HepG2 (cell line): ENCODE measurements around the gene PPP1CC. TPM values are rescaled to one million over a fixed set of nuclear protein-coding genes. Genes with fewer than 3 reads are reported as not detected.

Experiments used
- ATAC-seq: fragments of 200-7000 bp; cut with Tn5 transposase; 3 replicates; pipeline ENCODE4 v1.9.1; 2020; ENCODE audit warnings: mild to moderate bottlenecking, moderate library complexity
- BruUV-seq: library from RNA; stranded (reverse); fragments of 400-500 nt; replicated peaks from 2 replicates; lab custom pipeline; 2021; lab: Mats Ljungman, UMichigan
- CTCF ChIA-PET: fragments of 300-600 bp; formaldehyde crosslinking; extraction: SDS; loops from one replicate; lab custom pipeline; 2021; ENCODE audit warnings: low total read pairs, inconsistent platforms, low intra/inter-chr PET ratio; lab: Yijun Ruan, JAX
- POLR2A ChIA-PET: fragments of 350-600 bp; sonication (Branson Sonifier 250); formaldehyde crosslinking; loops from one replicate; lab custom pipeline; 2020; ENCODE audit warnings: antibody characterized with exemption, inconsistent platforms; lab: Yijun Ruan, JAX
- DNase-seq: peaks from one replicate; pipeline ENCODE4 v3.0.0-alpha.2; 2015; ENCODE audit warnings: low spot score
- FAIRE-seq: peaks from 3 replicates; lab custom pipeline; 2011; peaks lifted over from hg19 to GRCh38; lab: Jason Lieb, UNC
- H2AFZ ChIP-seq: one replicate; pipeline ENCODE4 v1.6.1; 2011; ENCODE audit warnings: low read length, inconsistent platforms
- H3K27ac ChIP-seq: fragments of 300-600 bp; 3 replicates; pipeline ENCODE4 v1.8.0; 2011; ENCODE audit warnings: mixed run types, mild to moderate bottlenecking, mixed read lengths, low read length, inconsistent platforms; ENCODE audit not compliant: insufficient read depth; ENCODE audit errors: extremely low read length
- H3K27me3 ChIP-seq, 2 experiments: fragments of 200-600 bp in 1 of 2; 2 replicates in 1 of 2; 3 replicates in 1 of 2; pipeline versions ENCODE4 v1.6.0 to v1.8.0; 2011; ENCODE audit warnings: low read length in 2 of 2, mild to moderate bottlenecking in 2 of 2, moderate library complexity in 2 of 2, inconsistent platforms in 1 of 2; ENCODE audit not compliant: insufficient read depth in 2 of 2, control insufficient read depth in 1 of 2
- H3K36me3 ChIP-seq, 2 experiments: fragments of 200-600 bp in 1 of 2; replicated peaks in 1 of 2; 2 replicates in 1 of 2; 3 replicates in 1 of 2; pipeline versions ENCODE4 v1.5.1 to v1.8.0; 2011; ENCODE audit warnings: low read length in 2 of 2, inconsistent platforms in 1 of 2; ENCODE audit not compliant: insufficient read depth in 2 of 2, control insufficient read depth in 1 of 2
- H3K4me1 ChIP-seq: 2 replicates; pipeline ENCODE4 v1.5.1; 2012; ENCODE audit warnings: low read length, inconsistent platforms; ENCODE audit not compliant: insufficient read depth
- H3K4me2 ChIP-seq: 2 replicates; pipeline ENCODE4 v1.6.0; 2011; ENCODE audit warnings: low read depth, low read length, inconsistent platforms
- H3K4me3 ChIP-seq, 3 experiments: fragments of 200-600 bp in 1 of 3; sonication (generic), shearing (Covaris generic) in 1 of 3; replicated peaks in 1 of 3; 2 replicates each; pipeline ENCODE4 v1.5.1; 2011 to 2016; ENCODE audit warnings: low read length in 3 of 3, inconsistent platforms in 2 of 3, low read depth in 2 of 3, mild to moderate bottlenecking in 2 of 3, control low read depth in 1 of 3, mixed read lengths in 1 of 3; ENCODE audit not compliant: insufficient read depth in 1 of 3
- H3K79me2 ChIP-seq: one replicate; pipeline ENCODE4 v1.6.1; 2011; ENCODE audit warnings: low read length, inconsistent platforms; ENCODE audit not compliant: insufficient read depth
- H3K9ac ChIP-seq: 2 replicates; pipeline ENCODE4 v1.6.0; 2011; ENCODE audit warnings: mild to moderate bottlenecking, low read depth, low read length, inconsistent platforms; ENCODE audit not compliant: insufficient read depth
- H3K9me3 ChIP-seq: 2 replicates; pipeline ENCODE4 v1.5.1; 2012; ENCODE audit warnings: mild to moderate bottlenecking, low read length
- H4K20me1 ChIP-seq: 2 replicates; pipeline ENCODE4 v1.6.0; 2011; ENCODE audit warnings: inconsistent platforms, mild to moderate bottlenecking, low read length, moderate library complexity; ENCODE audit not compliant: insufficient read depth
- AHR ChIP-seq: IDR thresholded peaks from 2 replicates; pipeline ENCODE4 v1.6.1; 2018; ENCODE audit warnings: missing genetic modification reagents, missing compliant biosample characterization
- DNMT1 ChIP-seq: sonication (generic); formaldehyde crosslinking; IDR thresholded peaks from 2 replicates; pipeline ENCODE4 v1.5.1; 2020; ENCODE audit warnings: mild to moderate bottlenecking, missing genetic modification reagents
- GATA4 ChIP-seq: sonication (generic); IDR thresholded peaks from 2 replicates; pipeline ENCODE4 v1.6.1; 2016; ENCODE audit warnings: antibody characterized with exemption, low read depth, borderline replicate concordance
- GZF1 ChIP-seq: sonication (generic); formaldehyde crosslinking; IDR thresholded peaks from 2 replicates; pipeline ENCODE4 v1.5.1; 2020; ENCODE audit warnings: mild to moderate bottlenecking, missing genetic modification reagents
- HES4 ChIP-seq: sonication (generic); formaldehyde crosslinking; IDR thresholded peaks from 2 replicates; pipeline ENCODE4 v1.9.0; 2021; ENCODE audit warnings: mild to moderate bottlenecking, missing genetic modification reagents, borderline replicate concordance
- JUN ChIP-seq: sonication (generic); formaldehyde crosslinking; IDR thresholded peaks from 2 replicates; pipeline ENCODE4 v1.4.0; 2020; ENCODE audit warnings: mild to moderate bottlenecking, missing genetic modification reagents
- MIXL1 ChIP-seq: IDR thresholded peaks from 2 replicates; pipeline ENCODE4 v1.6.1; 2016
- POLR2AphosphoS5 ChIP-seq: IDR thresholded peaks from 2 replicates; pipeline ENCODE4 v1.6.1; 2012; ENCODE audit warnings: low read depth, low read length
- SCMH1 ChIP-seq: sonication (generic); formaldehyde crosslinking; IDR thresholded peaks from 2 replicates; pipeline ENCODE4 v1.9.0; 2021; ENCODE audit warnings: missing genetic modification reagents, mild to moderate bottlenecking, borderline replicate concordance
- SRY ChIP-seq: sonication (generic); formaldehyde crosslinking; IDR thresholded peaks from 2 replicates; pipeline ENCODE4 v1.8.0; 2022; ENCODE audit warnings: mild to moderate bottlenecking, missing genetic modification reagents
- ZC3H13 ChIP-seq: sonication (generic); formaldehyde crosslinking; IDR thresholded peaks from 2 replicates; pipeline ENCODE4 v1.8.1; 2023; ENCODE audit warnings: mild to moderate bottlenecking, missing genetic modification reagents, moderate library complexity
- ZMAT3 ChIP-seq: sonication (generic); formaldehyde crosslinking; conservative IDR thresholded peaks from 2 replicates; pipeline ENCODE4 v1.7.0; 2021; ENCODE audit warnings: missing genetic modification reagents
- ZNF296 ChIP-seq: sonication (generic); formaldehyde crosslinking; conservative IDR thresholded peaks from 2 replicates; pipeline ENCODE4 v1.5.0; 2020; ENCODE audit warnings: mild to moderate bottlenecking, missing genetic modification reagents
- ZNF687 ChIP-seq: sonication (generic); formaldehyde crosslinking; IDR thresholded peaks from 2 replicates; pipeline ENCODE4 v1.5.1; 2020; ENCODE audit warnings: mild to moderate bottlenecking, missing genetic modification reagents, moderate library complexity
- ZNF747 ChIP-seq: sonication (generic); formaldehyde crosslinking; IDR thresholded peaks from 2 replicates; pipeline ENCODE4 v1.8.1; 2023; ENCODE audit warnings: missing genetic modification reagents, mild to moderate bottlenecking, borderline replicate concordance
- WGBS: methylation state at CpG from one replicate; pipeline ENCODE4 v1.1.6; 2017; ENCODE audit warnings: low lambda C conversion rate; 5-methylcytosine and 5-hydroxymethylcytosine counted together
- in situ Hi-C: cut with HindIII; loops from 2 replicates; pipeline ENCODE4 v1.10.0; 2017; ENCODE audit warnings: low pct_unique_long_range_greater_than_20kb; ENCODE audit not compliant: extremely low pct_ligation_motif_present
- intact Hi-C: fragments of 100-400 bp; cut with micrococcal nuclease; formaldehyde crosslinking; loops from one replicate; pipeline ENCODE4 v1.10.0; 2022; ENCODE audit not compliant: unreplicated experiment
- polyA plus RNA-seq, 8 experiments: library from polyadenylated mRNA; depleted of rRNA in 3 of 8; stranded (reverse) in 7 of 8; unstranded in 1 of 8; fragments of >200 nt; fragmentation: Illumina TruSeq in 4 of 8; extraction: Trizol in 4 of 8; gene quantifications; 2 replicates each; pipeline versions ENCODE4 v1.2.1 to v1.2.3, GENCODE V29; 2011 to 2016; ENCODE audit warnings: low read depth in 4 of 8, missing spikeins in 1 of 8, mixed read lengths in 1 of 8; ENCODE audit not compliant: insufficient read depth in 1 of 8
- total RNA-seq, 5 experiments: library from RNA; depleted of rRNA; stranded (reverse); fragments of >200 nt; fragmentation: Illumina TruSeq; extraction: Trizol; gene quantifications; 2 replicates each; pipeline ENCODE4 v1.2.3, GENCODE V29; 2016; ENCODE audit warnings: low read depth in 1 of 5
- TF ChIP-seq, protein P1 (sequence below): sonication (generic); formaldehyde crosslinking; IDR thresholded peaks from 2 replicates; pipeline ENCODE4 v1.5.1; 2020; ENCODE audit warnings: mild to moderate bottlenecking, moderate library complexity, missing genetic modification reagents
- TF ChIP-seq, protein P2 (sequence below): sonication (generic); formaldehyde crosslinking; IDR thresholded peaks from 2 replicates; pipeline ENCODE4 v1.4.0; 2020; ENCODE audit warnings: missing genetic modification reagents

Gene PPP1CC
- total and polyA plus RNA-seq, 2 of the 13 experiments (the other 11 are each of a cell fraction or from before 2014, with no cell fraction given): 178 to 187 TPM

DNA sequence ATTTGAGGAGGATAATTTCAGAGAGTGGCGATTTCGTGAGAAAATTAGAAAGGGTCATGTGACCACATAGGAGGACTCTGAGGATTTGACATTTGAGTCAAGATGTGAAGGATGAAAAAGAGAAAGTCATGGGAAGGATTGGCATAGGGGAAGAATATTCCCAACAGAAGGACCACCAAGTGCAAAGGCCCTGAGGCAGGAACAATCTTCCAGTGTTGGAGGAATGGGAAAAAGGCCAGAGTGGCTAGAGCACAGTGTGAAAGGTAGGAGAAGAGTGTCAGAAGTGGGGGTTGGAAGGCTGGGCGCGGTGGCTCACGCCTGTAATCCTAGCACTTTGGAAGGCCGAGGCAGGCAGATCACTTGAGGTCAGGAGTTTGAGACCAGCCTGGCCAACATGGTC is 3.9 kb upstream of the PPP1CC start (continued):
- no peak for TF ChIP-seq ZMAT3
- no peak for TF ChIP-seq JUN (CRISPR knock-in tag)
- no peak for TF ChIP-seq ZNF296
- TF ChIP-seq POLR2AphosphoS5: no peak
- TF ChIP-seq ZC3H13 (CRISPR knock-in tag): no peak
- TF ChIP-seq MIXL1: no peak
- TF ChIP-seq, protein P1, sequence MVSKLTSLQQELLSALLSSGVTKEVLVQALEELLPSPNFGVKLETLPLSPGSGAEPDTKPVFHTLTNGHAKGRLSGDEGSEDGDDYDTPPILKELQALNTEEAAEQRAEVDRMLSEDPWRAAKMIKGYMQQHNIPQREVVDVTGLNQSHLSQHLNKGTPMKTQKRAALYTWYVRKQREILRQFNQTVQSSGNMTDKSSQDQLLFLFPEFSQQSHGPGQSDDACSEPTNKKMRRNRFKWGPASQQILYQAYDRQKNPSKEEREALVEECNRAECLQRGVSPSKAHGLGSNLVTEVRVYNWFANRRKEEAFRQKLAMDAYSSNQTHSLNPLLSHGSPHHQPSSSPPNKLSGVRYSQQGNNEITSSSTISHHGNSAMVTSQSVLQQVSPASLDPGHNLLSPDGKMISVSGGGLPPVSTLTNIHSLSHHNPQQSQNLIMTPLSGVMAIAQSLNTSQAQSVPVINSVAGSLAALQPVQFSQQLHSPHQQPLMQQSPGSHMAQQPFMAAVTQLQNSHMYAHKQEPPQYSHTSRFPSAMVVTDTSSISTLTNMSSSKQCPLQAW (CRISPR knock-in tag): no peak

DNA sequence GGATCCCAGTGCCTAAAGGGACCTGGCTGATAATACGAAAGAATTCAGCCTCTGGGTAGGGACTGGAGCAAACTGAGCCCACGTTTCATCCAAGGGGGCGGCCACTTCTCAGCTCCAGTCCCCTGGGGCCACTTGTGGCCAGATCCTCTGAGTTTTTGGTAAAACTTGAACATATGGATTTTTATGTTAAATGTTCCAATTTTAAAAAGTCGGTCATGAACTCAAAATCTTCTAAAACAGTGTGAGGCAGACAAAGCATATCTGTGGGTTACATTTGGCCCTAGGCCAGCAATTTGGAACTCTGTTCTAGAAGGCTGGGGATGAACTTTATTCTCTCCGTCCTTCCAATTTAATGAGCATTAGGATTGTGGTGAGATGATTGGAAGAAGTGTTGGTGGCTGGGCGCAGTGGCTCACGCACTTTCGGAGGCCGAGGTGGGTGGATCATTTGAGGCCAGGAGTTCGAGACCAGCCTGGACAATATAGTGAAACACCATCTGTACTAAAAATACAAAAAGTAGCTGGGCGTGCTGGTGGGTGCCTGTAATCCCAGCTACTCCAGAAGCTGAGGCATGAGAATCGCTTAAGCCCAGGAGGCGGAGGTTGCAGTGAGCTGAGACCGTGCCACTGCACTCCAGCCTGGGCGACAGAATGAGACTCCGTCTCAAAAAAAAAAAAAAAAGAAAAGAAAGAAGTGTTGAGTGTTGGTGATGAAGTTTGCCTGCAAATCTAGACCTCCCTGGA is 3.0 kb upstream of the PPP1CC start:
- intact Hi-C loops: no loop called here
- no peaks in the 10 kb centered on the region for H3K9me3 ChIP-seq
- no peak for ATAC-seq
- ChIA-PET CTCF (no interaction called here), POLR2A (no interaction called here)
- H3K4me3 ChIP-seq: no peak overlapping the region
- no TSS peak for BruUV-seq
- 68% methylated on average over 16 of the region's 16 CpGs for WGBS
- no peak for DNase-seq
- H3K27ac ChIP-seq: no peak overlapping the region
- H3K9ac ChIP-seq: no peak overlapping the region
- H2AFZ ChIP-seq: no peak overlapping the region
- no peaks in the 10 kb centered on the region for H3K36me3 ChIP-seq
- peaks cover 17% of the 10 kb centered on the region for H3K79me2 ChIP-seq
- peaks cover 0 to 3% of the 10 kb centered on the region in 2 experiments; a peak in 2 of 5 replicates for H3K27me3 ChIP-seq
- H3K4me2 ChIP-seq: no peak overlapping the region
- H3K4me1 ChIP-seq: peaks cover 27% of the 10 kb centered on the region
- no peak for FAIRE-seq
- peaks cover 14% of the 10 kb centered on the region for H4K20me1 ChIP-seq
- in situ Hi-C loops: no loop called here
- TF ChIP-seq SCMH1 (CRISPR knock-in tag) (no peak), ZNF747 (CRISPR knock-in tag) (no peak), DNMT1 (CRISPR knock-in tag) (no peak), GZF1 (CRISPR knock-in tag) (no peak), AHR (CRISPR knock-in tag) (no peak), GATA4 (no peak), ZNF687 (no peak), HES4 (CRISPR knock-in tag) (no peak), SRY (CRISPR knock-in tag) (no peak)
- TF ChIP-seq, protein P2, sequence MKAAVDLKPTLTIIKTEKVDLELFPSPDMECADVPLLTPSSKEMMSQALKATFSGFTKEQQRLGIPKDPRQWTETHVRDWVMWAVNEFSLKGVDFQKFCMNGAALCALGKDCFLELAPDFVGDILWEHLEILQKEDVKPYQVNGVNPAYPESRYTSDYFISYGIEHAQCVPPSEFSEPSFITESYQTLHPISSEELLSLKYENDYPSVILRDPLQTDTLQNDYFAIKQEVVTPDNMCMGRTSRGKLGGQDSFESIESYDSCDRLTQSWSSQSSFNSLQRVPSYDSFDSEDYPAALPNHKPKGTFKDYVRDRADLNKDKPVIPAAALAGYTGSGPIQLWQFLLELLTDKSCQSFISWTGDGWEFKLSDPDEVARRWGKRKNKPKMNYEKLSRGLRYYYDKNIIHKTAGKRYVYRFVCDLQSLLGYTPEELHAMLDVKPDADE (CRISPR knock-in tag): no peak
